Measurements from ENCODE around the gene ZNF276.

The ZNF276 gene

DNA sequence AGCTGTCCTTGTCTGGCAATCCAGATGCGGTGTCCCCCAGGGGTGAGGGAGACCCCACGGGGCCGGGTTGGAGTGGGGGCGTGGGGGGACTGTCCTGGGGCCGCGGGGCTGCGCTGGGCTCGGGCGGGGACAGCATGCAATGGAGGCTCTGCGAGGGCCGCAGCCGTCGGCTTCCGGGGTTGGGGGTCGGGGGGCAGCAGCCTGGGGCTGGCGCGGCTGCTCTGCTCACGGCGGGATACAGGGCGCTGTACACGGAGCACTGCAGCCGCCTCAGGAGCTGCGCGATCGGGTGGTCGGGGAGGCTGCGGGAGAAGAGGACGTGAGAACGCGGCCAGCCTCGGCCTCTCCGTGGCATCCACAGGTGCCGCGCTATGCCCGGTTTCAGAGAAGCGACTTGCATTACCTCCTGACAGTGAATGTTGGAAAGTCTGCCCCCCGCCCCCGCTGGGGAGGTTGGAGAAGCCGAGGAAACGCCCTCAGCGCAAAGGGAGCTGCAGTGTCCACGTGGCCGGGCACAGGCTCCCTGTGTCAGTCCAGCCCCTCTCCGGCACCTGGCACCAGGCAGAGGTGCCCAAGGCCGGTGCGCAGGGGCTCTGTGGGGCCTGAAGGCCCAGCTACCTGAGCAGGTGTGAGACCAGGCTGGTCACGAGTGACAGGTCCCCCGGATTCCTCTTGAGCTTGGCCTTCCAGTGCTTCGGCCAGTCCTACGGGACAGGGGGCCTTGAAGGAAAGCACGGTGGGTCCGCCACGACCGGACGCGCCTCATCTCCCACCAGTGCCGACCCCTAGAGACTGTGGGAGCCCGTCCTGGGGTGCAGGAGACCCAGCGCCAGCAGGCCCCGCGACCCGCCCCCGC is 10.4 kb upstream of the ZNF276 start:
- TF ChIP-seq, protein P1, sequence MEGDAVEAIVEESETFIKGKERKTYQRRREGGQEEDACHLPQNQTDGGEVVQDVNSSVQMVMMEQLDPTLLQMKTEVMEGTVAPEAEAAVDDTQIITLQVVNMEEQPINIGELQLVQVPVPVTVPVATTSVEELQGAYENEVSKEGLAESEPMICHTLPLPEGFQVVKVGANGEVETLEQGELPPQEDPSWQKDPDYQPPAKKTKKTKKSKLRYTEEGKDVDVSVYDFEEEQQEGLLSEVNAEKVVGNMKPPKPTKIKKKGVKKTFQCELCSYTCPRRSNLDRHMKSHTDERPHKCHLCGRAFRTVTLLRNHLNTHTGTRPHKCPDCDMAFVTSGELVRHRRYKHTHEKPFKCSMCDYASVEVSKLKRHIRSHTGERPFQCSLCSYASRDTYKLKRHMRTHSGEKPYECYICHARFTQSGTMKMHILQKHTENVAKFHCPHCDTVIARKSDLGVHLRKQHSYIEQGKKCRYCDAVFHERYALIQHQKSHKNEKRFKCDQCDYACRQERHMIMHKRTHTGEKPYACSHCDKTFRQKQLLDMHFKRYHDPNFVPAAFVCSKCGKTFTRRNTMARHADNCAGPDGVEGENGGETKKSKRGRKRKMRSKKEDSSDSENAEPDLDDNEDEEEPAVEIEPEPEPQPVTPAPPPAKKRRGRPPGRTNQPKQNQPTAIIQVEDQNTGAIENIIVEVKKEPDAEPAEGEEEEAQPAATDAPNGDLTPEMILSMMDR (IDR thresholded peaks at IDR 0.05; ENCODE audit: insufficient read depth, missing control alignments) = no peak
- DNase-seq (ENCODE audit: insufficient read length, low spot score) (no peak), FAIRE-seq (no peak)

DNA sequence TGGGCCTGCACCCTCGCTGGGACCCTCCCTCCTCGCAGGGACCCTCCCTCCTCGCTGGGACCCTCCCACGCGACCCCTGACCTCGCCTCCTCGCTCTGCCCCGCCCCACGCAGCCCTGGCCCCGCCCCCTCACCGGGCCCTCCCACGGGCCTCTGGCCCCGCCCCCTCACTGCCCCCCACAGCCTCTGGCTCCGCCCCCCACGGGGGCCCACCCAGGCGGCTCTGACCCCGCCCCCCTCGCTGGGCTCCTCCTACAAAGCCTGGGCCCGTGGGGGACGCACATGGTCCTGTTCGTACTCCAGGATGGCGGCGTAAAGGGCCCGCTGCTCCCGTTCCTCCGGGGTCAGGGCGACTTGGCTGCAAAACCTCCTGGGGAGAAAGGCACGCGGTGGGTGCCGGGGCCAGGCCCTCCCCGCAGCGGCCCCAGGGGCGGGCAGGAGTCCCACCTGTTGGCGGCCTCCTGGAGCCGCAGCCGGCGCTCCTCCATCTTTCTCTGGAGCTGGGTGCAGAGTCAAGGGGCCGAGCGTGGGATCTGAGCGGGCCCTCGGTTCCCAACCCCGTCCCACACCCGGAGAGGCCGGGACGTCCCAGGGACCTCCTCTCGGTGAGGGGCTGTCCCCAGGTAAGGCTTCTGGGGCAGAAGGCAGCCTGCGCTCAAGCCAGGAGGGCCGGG is 9.6 kb upstream of the ZNF276 start:
- DNase-seq (ENCODE audit: insufficient read length, low spot score) (peak; percentile 88), FAIRE-seq (no peak)
- TF ChIP-seq, protein P1 (IDR thresholded peaks at IDR 0.05; ENCODE audit: insufficient read depth, missing control alignments) = no peak

DNA sequence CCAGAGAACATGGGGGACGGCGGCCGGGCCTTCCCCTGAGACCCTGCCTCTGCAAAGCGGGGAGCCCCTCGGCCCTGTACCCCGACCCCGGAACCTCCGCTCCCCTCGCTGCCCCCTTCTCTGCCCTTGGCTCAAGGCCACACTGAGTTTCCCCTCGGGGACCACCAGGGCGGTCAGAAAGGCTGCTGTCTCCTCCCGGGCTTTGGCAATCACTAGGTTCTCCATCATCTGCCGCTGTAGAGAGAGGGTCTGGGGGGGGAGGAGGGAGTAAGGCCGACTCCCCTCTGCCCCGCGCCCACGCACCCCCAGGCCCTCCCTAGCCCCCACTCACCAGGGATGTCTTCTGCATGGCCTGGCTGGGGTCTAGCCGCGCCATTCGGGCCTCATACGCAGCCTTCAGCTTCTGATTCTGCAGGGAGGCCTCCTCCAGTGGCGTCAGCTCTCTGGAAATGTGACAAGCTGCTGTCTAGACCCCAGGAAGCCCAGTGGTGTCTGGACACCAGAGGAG is 9.0 kb upstream of the ZNF276 start:
- FAIRE-seq = no peak
- TF ChIP-seq, protein P1 (IDR thresholded peaks at IDR 0.05; ENCODE audit: insufficient read depth, missing control alignments) = no peak

DNA sequence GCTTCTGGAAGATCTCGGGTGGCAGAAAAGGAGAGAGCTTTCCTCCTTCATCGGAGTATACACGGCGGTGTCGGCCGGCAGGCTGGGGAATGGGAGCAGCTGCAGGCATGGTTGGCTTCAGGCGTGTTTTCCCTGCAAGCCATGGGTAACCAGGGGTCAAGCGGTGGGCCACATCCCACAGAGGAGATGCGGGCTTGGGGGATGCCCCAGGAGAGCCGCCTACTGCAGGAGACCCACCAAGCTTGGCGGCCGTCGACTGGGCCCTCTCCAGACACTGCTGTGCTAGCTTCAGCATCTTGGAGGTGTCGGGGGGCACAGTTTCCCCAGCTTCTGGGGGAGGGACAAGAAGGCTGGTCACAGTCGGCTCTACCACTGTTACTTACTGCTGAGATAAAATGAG is 4.8 kb upstream of the ZNF276 start:
- DNase-seq (ENCODE audit: insufficient read length, low spot score) = no peak
- TF ChIP-seq, protein P1 (IDR thresholded peaks at IDR 0.05; ENCODE audit: insufficient read depth, missing control alignments) = no peak
- FAIRE-seq = no peak

More for the DNA sequence above, 9.0 kb upstream of the ZNF276 start:
- DNase-seq (ENCODE audit: insufficient read length, low spot score) = no peak

DNA sequence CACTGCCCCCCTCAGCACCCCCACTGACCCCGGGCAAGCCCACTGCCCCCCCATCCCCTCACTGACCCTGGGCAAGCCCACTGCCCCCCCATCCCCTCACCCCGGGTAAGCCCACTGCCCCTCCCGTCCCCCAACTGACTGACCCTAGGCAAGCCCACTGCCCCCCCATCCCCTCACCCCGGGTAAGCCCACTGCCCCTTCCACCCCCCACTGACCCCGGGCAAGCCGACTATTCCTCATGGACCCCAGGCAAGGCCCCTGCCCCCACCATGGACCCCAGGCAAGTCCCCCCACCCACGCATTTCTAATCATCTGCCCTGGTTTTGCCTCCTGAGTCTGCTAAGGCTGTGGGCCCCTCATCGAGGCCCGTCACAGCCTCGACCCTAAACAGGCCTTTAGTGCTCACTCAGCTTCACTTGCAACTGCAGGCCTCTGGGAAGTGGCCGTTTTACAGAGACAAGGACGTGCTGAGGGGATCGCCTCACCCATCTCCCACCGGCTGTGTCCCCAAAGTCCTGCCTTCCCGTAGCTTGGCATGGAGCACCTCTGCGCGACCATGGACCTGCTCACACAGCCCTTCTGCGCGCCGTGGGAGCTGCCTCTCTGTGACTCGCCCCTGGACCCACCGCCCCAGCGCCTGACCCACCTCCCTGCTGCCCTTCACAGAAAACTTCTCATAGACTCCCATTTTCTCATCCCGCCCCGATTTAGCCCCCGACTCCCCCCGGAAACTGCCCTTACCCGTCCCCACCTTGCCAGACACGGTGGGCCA is 4.2 kb upstream of the ZNF276 start:
- DNase-seq (ENCODE audit: insufficient read length, low spot score) = no peak
- TF ChIP-seq, protein P1 (IDR thresholded peaks at IDR 0.05; ENCODE audit: insufficient read depth, missing control alignments) = no peak
- no peak for FAIRE-seq

DNA sequence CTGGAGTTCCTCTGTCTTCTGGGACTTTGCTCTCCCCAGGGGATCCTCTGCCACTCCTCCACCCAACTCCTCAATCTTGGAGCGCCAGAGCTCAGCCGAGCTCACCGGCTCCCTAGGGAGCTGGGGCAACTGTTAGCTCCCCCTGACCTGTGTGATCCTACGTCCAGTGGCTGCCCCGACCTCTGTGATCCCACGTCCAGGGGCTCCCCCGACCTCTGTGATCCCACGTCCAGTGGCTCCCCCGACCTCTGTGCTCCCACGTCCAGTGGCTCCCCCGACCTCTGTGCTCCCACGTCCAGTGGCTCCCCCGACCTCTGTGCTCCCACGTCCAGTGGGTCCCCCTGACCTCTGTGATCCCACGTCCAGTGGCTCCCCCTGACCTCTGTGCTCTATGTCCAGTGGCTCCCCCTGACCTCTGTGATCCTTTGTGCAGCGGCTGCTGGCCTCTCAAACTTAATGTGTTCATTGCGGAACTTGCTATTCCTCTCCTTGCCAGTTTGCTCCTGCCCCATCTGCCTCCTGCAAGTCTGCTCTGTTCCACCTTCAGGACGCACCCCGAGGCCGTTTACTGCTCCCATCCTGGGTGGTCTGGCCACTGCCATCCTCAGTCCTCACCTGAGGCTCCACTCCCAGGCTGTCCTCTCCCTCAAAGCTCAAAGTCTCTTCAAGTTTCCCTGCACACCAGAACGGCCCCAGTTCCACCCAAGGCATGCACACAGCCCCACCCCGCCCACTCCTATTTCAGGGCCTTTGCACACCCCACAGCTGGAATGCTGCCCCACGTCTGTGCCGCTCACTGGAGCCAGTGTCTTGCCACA is 3.4 kb upstream of the ZNF276 start:
- TF ChIP-seq, protein P1 (IDR thresholded peaks at IDR 0.05; ENCODE audit: insufficient read depth, missing control alignments) = no peak
- DNase-seq (ENCODE audit: insufficient read length, low spot score) (no peak), FAIRE-seq (no peak)
